Activated CD4-positive, alpha-beta T cell treated with anti-CD3 and anti-CD28 coated beads for 1 hour (primary cell): Measurements from ENCODE around the gene RGS8.

Source experiments
- DNase-seq: peaks from one replicate; pipeline ENCODE4 v3.0.0-alpha.2; 2020

RGS8 gene

DNA sequence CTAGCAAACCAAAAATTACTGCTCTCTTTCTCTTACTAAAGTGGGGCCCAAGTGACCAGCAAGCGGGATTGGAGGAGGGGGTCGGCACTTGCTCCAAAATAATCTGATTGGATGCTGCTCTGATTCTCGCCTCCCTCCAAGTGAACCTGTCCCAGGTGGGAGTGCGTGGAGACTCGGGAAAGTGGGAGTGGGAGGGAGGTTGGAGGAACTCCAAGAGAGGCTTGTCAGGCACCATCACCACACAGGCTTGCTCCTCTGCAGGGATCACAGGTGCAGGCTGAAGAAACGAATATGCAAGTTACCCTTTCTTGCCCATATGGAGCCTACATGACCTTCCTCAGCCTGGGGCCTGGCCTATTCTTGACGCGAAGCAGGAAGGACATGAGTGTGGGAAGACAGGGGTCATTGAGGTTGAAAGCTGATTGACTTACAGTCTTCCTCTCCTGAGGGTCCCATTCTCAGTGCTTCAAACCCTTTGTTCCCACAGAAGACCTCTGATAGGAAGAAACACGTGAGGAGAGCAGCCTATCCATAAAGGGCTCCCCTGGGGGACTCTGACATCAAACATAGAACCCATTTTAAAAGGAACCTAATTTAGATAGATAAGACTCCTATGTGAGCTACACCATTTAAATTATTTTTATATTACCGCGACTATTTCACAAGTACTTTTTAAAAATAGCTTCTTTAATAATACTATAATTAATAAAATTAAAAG, 14.2 kb downstream of the RGS8 start:
- no peak for DNase-seq

- no peak for DNase-seq
Measured at GRCh38 chr1:182669266-182669665, 15.1 kb downstream of the RGS8 start.

- no peak for DNase-seq
Measured at GRCh38 chr1:182668521-182669054, 15.8 kb downstream of the RGS8 start.

DNA sequence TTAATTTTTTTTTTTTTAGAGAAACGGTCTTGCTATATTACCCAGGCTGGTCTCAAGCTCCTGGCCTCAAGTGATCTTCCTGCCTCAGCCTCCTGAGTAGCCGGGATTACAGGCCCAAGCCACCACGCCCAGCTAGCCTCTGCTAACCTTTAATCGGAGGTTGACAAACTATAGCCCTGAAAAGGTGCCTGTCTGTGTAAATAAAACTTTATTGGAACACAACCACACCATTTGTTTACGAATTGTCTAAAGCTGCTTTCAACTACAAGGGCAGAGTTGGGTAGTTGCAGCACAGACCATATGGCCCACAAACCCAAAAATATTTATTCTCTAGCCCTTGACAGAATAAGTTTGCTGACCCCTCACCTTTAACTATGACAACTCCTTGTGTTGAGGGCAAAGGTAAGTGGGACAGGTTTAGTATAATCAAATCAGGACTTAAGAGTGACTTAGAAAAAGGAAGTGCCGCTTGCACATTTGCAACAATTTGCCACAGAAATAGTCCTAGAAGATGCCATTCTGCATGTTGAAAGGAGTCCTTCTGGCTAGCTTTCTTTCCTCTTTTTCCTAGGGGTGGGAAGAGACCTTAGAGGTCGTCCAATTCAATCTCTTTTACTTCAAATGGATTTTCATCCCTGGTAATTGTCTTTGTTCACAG, 16.4 kb downstream of the RGS8 start:
- DNase-seq, result no peak

DNA sequence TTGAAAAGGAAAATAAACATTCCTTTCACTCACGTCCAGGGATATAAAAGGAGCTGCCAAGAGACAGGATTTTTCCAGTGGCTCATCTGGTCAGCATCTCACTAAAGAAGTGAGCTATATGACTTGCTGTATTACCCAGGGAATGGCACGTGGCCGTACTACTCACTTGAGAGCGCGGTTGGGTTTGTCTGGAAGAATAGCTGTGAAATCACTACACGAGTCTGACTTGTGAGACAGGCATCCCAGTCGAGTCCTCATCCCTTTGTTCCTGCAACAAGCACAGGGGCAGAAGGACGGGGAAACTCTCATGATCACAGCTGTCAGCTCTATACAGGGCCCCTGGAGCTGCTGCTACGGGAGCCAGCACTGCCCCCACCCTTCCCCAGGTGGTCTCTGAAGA, 17.7 kb downstream of the RGS8 start:
- DNase-seq, result no peak

DNA sequence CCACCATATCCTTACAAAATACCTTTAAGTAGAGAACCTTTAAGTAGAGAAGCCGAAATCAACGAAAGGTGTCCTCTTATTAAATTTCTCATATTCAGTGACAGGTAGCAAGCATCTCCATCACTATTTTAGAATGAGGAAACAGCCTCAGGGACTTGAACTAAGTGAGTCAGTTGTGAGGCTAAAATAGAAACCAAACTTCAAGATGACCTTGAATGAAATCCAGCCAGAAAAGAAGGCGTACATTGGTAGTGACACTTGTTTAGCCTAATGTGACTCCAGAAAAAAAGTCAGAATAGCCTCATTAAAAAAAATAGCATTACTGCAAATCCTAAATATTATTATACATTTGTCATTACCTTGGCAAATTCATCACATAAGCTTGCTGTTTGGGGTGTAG, 20.1 kb downstream of the RGS8 start:
- no peak for DNase-seq

- DNase-seq, result no peak
Measured at GRCh38 chr1:182662956-182663355, 21.4 kb downstream of the RGS8 start.

GRCh38 chr1:182662121-182662890, 22.1 kb downstream of the RGS8 start:
- DNase-seq, result no peak

DNA sequence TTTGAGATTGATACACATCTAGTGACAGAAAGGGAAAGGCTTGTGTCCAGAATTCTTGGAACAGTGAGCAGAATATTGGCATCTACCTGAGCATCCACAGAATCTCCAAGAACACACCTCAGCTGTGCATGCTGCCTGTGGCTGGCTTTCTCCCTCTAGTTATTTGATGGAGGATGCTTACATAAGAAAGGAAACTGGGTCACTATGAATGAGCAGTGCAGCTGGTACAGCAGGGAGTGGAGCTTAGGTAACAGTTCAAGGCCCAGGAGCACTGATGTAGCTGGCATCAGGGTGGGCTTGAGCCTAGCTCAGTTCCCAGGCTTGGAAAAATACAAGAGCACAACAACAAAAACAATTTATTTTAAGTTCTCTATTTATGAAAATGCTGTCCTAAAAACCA, 26.3 kb downstream of the RGS8 start:
- DNase-seq, result no peak

DNA sequence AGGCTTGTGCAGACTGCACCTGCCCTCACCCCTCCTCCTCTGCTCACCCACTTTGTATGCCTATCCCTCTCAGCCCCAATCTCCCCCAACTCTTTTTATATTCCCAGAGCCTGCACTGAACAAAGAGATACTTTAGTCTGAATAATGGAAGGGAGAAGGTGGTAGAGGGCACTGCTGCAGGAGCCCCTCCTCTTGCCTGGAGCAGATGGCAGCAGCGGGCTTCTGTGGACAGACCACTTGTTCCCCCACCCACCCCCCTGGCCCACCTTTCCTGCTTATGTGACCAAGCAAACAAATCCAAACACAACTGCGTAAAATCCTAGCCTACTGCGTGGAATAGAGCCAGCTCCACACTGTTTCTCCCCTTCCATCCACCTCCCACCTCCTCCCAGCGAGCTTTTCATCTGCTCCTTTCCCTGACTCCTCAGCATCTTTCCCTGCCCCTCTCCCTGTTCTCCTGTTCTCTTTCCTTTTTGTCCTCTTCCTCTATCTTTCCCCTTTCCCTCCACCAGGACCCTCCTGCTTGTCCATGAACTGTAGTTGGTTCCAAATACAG, 27.5 kb downstream of the RGS8 start:
- DNase-seq, result no peak

GRCh38 chr1:182653986-182654385, 30.4 kb downstream of the RGS8 start:
- no peak for DNase-seq

DNA sequence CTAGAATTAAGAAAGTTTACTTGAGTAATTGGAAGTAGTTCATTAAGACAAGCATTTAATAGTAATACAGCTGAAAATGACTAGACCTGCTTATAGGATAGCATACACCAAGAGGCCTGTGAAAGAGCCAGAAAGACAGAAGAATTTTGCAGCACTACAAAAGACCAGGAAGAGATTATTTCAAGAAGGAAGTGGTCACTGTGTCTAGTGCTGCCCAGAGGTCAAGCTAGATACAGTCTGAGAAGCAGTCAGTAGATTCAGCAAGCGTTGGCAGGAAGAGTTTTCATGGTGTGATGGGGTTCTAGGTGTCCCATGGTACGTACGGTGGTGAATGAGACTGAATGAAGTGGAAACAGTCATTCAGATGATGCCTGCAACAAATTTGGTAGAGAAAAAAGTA, 31.5 kb downstream of the RGS8 start:
- no peak for DNase-seq

DNA sequence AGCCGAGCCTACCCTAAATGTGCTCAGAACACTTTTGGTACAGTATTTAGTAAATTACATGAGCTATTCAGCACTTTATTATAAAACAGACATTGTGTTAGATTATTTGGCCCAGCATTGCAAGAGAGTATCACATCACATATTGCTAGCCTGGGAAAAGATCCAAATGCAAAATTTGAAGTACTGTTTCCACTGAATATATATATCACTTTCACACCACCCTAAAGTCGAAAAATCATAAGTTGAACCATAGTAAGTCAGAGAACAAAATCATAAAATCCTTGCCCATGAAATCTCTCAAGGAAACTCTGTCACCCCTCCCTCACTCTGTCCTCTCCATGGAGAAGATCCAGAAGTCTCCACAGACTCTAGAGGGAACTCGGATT, 33.1 kb downstream of the RGS8 start:
- no peak for DNase-seq

GRCh38 chr1:182650678-182651338, 33.6 kb downstream of the RGS8 start:
- no peak for DNase-seq

- DNase-seq, result no peak
Measured at GRCh38 chr1:182649041-182649440, 35.3 kb downstream of the RGS8 start.

DNA sequence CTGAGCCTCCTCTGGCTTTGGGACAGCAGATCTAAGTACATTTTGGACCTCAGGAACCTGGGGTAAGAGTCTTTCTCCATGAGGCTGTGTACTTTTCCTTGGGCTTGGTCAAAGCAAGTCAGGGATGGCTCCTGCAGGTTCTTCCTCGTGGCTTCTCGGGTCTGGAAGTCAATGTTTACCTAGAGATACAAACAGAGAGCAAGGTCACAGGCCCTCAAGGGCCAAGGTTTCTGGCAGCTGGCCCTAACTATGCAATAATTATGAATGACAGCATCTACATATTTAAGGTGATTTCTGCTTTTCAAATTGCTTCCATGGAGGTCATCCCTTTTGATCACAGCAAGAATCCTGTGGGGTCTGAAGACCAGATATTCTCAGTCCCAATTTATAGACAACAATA, 37.6 kb downstream of the RGS8 start:
- DNase-seq, result no peak

DNA sequence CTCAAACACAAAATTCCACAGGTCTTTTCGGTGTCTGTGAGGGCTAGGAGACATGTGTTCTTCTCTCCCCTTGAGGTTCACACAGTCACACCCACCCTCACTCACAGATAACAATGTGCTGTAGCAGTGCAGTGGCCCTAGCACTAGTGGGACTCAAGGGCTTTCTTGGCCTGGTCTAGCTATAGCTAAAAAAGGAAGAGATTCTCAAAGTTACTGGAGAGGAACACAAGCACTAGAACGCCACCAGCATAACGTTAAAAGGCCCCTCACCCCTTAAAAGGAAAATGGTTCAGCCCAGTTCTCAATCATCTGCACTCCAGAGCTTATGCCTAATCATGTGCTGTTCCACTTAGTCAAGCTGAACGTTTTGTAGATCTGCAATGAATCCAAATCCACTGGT, 39.5 kb downstream of the RGS8 start:
- DNase-seq, result no peak

DNA sequence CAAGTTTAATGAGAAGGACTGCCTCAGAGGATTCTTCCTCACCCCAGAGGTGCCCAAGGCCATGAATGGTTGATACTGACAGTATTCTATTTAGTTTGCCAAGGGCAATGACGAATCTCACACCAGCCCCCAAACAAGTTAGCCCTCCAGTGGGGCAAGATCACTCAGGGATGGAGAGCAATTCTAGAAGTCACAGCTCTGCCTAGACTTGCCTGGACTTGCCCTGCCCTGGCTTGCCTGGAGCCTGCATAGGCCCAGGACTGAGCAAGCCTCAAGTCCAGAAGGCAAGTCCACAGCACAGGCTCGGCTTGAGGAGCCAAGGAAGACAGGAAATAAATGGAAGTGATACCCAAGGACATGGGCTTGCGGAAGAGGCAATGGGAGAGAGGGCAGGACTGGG, 40.7 kb downstream of the RGS8 start:
- DNase-seq, result no peak

- DNase-seq, result no peak
Measured at GRCh38 chr1:182642461-182642860, 41.9 kb downstream of the RGS8 start.

DNA sequence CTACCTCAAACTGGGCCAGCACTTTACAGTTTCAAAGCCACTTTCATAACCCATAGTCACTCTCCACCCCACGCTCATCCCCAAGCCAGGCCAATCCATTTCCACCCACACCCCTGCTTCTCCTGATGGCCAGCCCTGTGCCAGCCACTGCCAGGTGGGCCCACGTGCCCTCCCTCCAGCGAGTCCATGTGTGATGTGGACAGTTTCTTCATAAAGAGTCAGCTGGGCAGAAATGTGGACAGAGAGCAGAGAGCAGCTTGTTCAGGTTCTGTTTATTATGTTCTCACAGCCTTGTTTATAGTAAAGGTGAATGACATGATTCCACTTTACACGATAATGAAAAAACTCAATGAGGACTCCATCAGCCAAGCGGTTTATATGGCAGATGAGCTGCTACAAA, 42.8 kb downstream of the RGS8 start:
- no peak for DNase-seq

- DNase-seq, result no peak
Measured at GRCh38 chr1:182639330-182639729, 45.1 kb downstream of the RGS8 start.

DNA sequence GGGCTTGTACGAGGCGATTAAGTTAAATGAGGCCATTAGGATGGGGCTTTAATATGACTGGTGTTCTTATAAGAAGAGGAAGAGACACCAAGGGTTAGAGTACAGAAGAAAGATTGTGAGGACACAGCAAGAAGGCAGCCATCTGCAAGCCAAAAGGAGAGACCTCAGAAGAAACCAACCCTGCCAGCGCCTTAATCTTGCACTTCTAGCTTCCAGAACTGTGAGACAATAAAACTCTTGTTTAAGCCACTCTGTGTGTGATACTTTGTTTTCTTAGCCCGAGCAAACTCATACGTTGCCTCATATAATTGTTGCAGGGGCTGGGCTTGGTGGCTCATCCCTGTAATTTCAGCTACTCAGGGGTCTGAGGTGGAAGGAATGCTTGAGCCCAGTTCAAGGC, 46.6 kb downstream of the RGS8 start:
- no peak for DNase-seq

- no peak for DNase-seq
Measured at GRCh38 chr1:182635871-182636270, 48.5 kb downstream of the RGS8 start.
